HepG2 (cell line): ENCODE measurements around the gene CAMK2D. TPM values are rescaled to one million over a fixed set of nuclear protein-coding genes. Genes with fewer than 3 reads are reported as not detected.

ENCODE experiments used
- ATAC-seq: fragments of 200-7000 bp; cut with Tn5 transposase; 3 replicates; pipeline ENCODE4 v1.9.1; 2020; ENCODE audit warnings: mild to moderate bottlenecking, moderate library complexity
- BruUV-seq: library from RNA; stranded (reverse); fragments of 400-500 nt; replicated peaks from 2 replicates; lab custom pipeline; 2021; lab: Mats Ljungman, UMichigan
- CTCF ChIA-PET: fragments of 300-600 bp; formaldehyde crosslinking; extraction: SDS; loops from one replicate; lab custom pipeline; 2021; ENCODE audit warnings: low total read pairs, inconsistent platforms, low intra/inter-chr PET ratio; lab: Yijun Ruan, JAX
- POLR2A ChIA-PET: fragments of 350-600 bp; sonication (Branson Sonifier 250); formaldehyde crosslinking; loops from one replicate; lab custom pipeline; 2020; ENCODE audit warnings: antibody characterized with exemption, inconsistent platforms; lab: Yijun Ruan, JAX
- DNase-seq: peaks from one replicate; pipeline ENCODE4 v3.0.0-alpha.2; 2015; ENCODE audit warnings: low spot score
- FAIRE-seq: peaks from 3 replicates; lab custom pipeline; 2011; peaks lifted over from hg19 to GRCh38; lab: Jason Lieb, UNC
- H2AFZ ChIP-seq: one replicate; pipeline ENCODE4 v1.6.1; 2011; ENCODE audit warnings: low read length, inconsistent platforms
- H3K27ac ChIP-seq: fragments of 300-600 bp; 3 replicates; pipeline ENCODE4 v1.8.0; 2011; ENCODE audit warnings: mixed run types, mild to moderate bottlenecking, mixed read lengths, low read length, inconsistent platforms; ENCODE audit not compliant: insufficient read depth; ENCODE audit errors: extremely low read length
- H3K27me3 ChIP-seq, 2 experiments: fragments of 200-600 bp in 1 of 2; 2 replicates in 1 of 2; 3 replicates in 1 of 2; pipeline versions ENCODE4 v1.6.0 to v1.8.0; 2011; ENCODE audit warnings: low read length in 2 of 2, mild to moderate bottlenecking in 2 of 2, moderate library complexity in 2 of 2, inconsistent platforms in 1 of 2; ENCODE audit not compliant: insufficient read depth in 2 of 2, control insufficient read depth in 1 of 2
- H3K36me3 ChIP-seq, 2 experiments: fragments of 200-600 bp in 1 of 2; replicated peaks in 1 of 2; 2 replicates in 1 of 2; 3 replicates in 1 of 2; pipeline versions ENCODE4 v1.5.1 to v1.8.0; 2011; ENCODE audit warnings: low read length in 2 of 2, inconsistent platforms in 1 of 2; ENCODE audit not compliant: insufficient read depth in 2 of 2, control insufficient read depth in 1 of 2
- H3K4me1 ChIP-seq: 2 replicates; pipeline ENCODE4 v1.5.1; 2012; ENCODE audit warnings: low read length, inconsistent platforms; ENCODE audit not compliant: insufficient read depth
- H3K4me2 ChIP-seq: 2 replicates; pipeline ENCODE4 v1.6.0; 2011; ENCODE audit warnings: low read depth, low read length, inconsistent platforms
- H3K4me3 ChIP-seq, 3 experiments: fragments of 200-600 bp in 1 of 3; sonication (generic), shearing (Covaris generic) in 1 of 3; replicated peaks in 1 of 3; 2 replicates each; pipeline ENCODE4 v1.5.1; 2011 to 2016; ENCODE audit warnings: low read length in 3 of 3, inconsistent platforms in 2 of 3, low read depth in 2 of 3, mild to moderate bottlenecking in 2 of 3, control low read depth in 1 of 3, mixed read lengths in 1 of 3; ENCODE audit not compliant: insufficient read depth in 1 of 3
- H3K79me2 ChIP-seq: one replicate; pipeline ENCODE4 v1.6.1; 2011; ENCODE audit warnings: low read length, inconsistent platforms; ENCODE audit not compliant: insufficient read depth
- H3K9ac ChIP-seq: 2 replicates; pipeline ENCODE4 v1.6.0; 2011; ENCODE audit warnings: mild to moderate bottlenecking, low read depth, low read length, inconsistent platforms; ENCODE audit not compliant: insufficient read depth
- H3K9me3 ChIP-seq: 2 replicates; pipeline ENCODE4 v1.5.1; 2012; ENCODE audit warnings: mild to moderate bottlenecking, low read length
- H4K20me1 ChIP-seq: 2 replicates; pipeline ENCODE4 v1.6.0; 2011; ENCODE audit warnings: inconsistent platforms, mild to moderate bottlenecking, low read length, moderate library complexity; ENCODE audit not compliant: insufficient read depth
- NR1H2 ChIP-seq: sonication (generic); formaldehyde crosslinking; IDR thresholded peaks from 2 replicates; pipeline ENCODE4 v1.8.1; 2022; ENCODE audit warnings: low read depth, missing genetic modification reagents, borderline replicate concordance
- REL ChIP-seq: sonication (generic); formaldehyde crosslinking; conservative IDR thresholded peaks from 2 replicates; pipeline ENCODE4 v1.8.0; 2022; ENCODE audit warnings: mild to moderate bottlenecking, missing genetic modification reagents, moderate library complexity
- SYNCRIP ChIP-seq: fragments of 200-400 bp; formaldehyde crosslinking; IDR thresholded peaks from 2 replicates; pipeline ENCODE4 v1.6.1; 2018; ENCODE audit warnings: mild to moderate bottlenecking, low read depth, low read length; ENCODE audit not compliant: insufficient read depth
- TCF12 ChIP-seq, 2 experiments: fragments of 450-650 bp in 1 of 2; sonication (generic) in 1 of 2; formaldehyde crosslinking in 1 of 2; IDR thresholded peaks; 2 replicates each; pipeline versions ENCODE4 v1.6.1 to v1.8.0; 2017 to 2022; ENCODE audit warnings: antibody characterized with exemption in 1 of 2, mild to moderate bottlenecking in 1 of 2, missing genetic modification reagents in 1 of 2, moderate library complexity in 1 of 2
- ZEB1 ChIP-seq: IDR thresholded peaks from 2 replicates; pipeline ENCODE4 v1.6.1; 2012; ENCODE audit warnings: mild to moderate bottlenecking, low read depth, inconsistent platforms; ENCODE audit not compliant: insufficient replicate concordance
- ZNF484 ChIP-seq: sonication (generic); formaldehyde crosslinking; IDR thresholded peaks from 2 replicates; pipeline ENCODE4 v1.5.1; 2020; ENCODE audit warnings: mild to moderate bottlenecking, low read depth, missing genetic modification reagents, borderline replicate concordance
- WGBS: methylation state at CpG from one replicate; pipeline ENCODE4 v1.1.6; 2017; ENCODE audit warnings: low lambda C conversion rate; 5-methylcytosine and 5-hydroxymethylcytosine counted together
- in situ Hi-C: cut with HindIII; loops from 2 replicates; pipeline ENCODE4 v1.10.0; 2017; ENCODE audit warnings: low pct_unique_long_range_greater_than_20kb; ENCODE audit not compliant: extremely low pct_ligation_motif_present
- intact Hi-C: fragments of 100-400 bp; cut with micrococcal nuclease; formaldehyde crosslinking; loops from one replicate; pipeline ENCODE4 v1.10.0; 2022; ENCODE audit not compliant: unreplicated experiment
- polyA plus RNA-seq, 8 experiments: library from polyadenylated mRNA; depleted of rRNA in 3 of 8; stranded (reverse) in 7 of 8; unstranded in 1 of 8; fragments of >200 nt; fragmentation: Illumina TruSeq in 4 of 8; extraction: Trizol in 4 of 8; gene quantifications; 2 replicates each; pipeline versions ENCODE4 v1.2.1 to v1.2.3, GENCODE V29; 2011 to 2016; ENCODE audit warnings: low read depth in 4 of 8, missing spikeins in 1 of 8, mixed read lengths in 1 of 8; ENCODE audit not compliant: insufficient read depth in 1 of 8
- total RNA-seq, 5 experiments: library from RNA; depleted of rRNA; stranded (reverse); fragments of >200 nt; fragmentation: Illumina TruSeq; extraction: Trizol; gene quantifications; 2 replicates each; pipeline ENCODE4 v1.2.3, GENCODE V29; 2016; ENCODE audit warnings: low read depth in 1 of 5
- TF ChIP-seq, protein P1 (sequence below): sonication (generic); formaldehyde crosslinking; IDR thresholded peaks from 2 replicates; pipeline ENCODE4 v1.8.0; 2022; ENCODE audit warnings: mild to moderate bottlenecking, missing genetic modification reagents, moderate library complexity
- TF ChIP-seq, protein P2 (sequence below): sonication (generic); formaldehyde crosslinking; IDR thresholded peaks from 2 replicates; pipeline ENCODE4 v1.4.0; 2020; ENCODE audit warnings: missing genetic modification reagents
- TF ChIP-seq, protein P3 (sequence below): IDR thresholded peaks from 2 replicates; pipeline ENCODE4 v1.6.1; 2018; ENCODE audit warnings: missing genetic modification reagents, mild to moderate bottlenecking, missing compliant biosample characterization
- TF ChIP-seq, protein P4 (sequence below): sonication (generic); formaldehyde crosslinking; IDR thresholded peaks from 2 replicates; pipeline ENCODE4 v1.9.0; 2021; ENCODE audit warnings: missing genetic modification reagents, borderline replicate concordance
- TF ChIP-seq, protein P5 (sequence below): sonication (generic); formaldehyde crosslinking; IDR thresholded peaks from 2 replicates; pipeline ENCODE4 v1.8.1; 2023; ENCODE audit warnings: mild to moderate bottlenecking, missing genetic modification reagents, borderline replicate concordance

Gene CAMK2D
- total and polyA plus RNA-seq, 2 of the 13 experiments (the other 11 are each of a cell fraction or from before 2014, with no cell fraction given), result 18.0 to 65.4 TPM

DNA sequence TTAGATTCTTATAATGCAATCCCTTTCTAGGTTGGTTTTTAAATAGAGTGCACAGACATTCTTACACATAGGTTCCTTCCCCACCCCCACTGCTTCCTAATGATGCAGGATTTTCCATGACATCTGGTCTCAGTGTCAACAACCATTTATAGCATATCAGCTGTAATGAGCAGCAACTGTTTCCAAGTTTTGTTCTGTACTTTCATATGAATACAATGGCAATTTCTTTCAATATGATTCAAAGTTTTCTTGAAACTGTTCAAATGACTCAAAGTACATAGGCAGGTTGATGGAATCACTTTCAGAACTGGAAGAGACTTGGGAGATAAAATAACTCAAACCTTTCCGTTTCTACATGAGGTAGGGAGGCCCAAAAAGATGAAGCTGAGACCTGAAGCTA is 220.7 kb downstream of the CAMK2D start:
- 0 out of 5 replicates have a peak, but pooled peaks cover 0 to 5% of the 10 kb centered on the region in 2 experiments for H3K36me3 ChIP-seq
- H3K79me2 ChIP-seq, result no peaks in the 10 kb centered on the region
- no peaks in the 10 kb centered on the region for H4K20me1 ChIP-seq
- intact Hi-C loops (no loop called here), in situ Hi-C loops (no loop called here)
- CTCF ChIA-PET, result no interaction called here
- ATAC-seq (no peak), DNase-seq (no peak), FAIRE-seq (no peak)
- no peaks in the 10 kb centered on the region for H3K9me3 ChIP-seq
- H3K9ac ChIP-seq, result no peak overlapping the region
- no peak overlapping the region for H2AFZ ChIP-seq
- H3K4me3 ChIP-seq, result no peak overlapping the region
- H3K27ac ChIP-seq, result no peak overlapping the region
- H3K4me1 ChIP-seq, result no peaks in the 10 kb centered on the region
- BruUV-seq, result no TSS peak
- no peak overlapping the region for H3K4me2 ChIP-seq
- POLR2A ChIA-PET, result no interaction called here
- no peak for TF ChIP-seq SYNCRIP
- no peak for TF ChIP-seq ZNF484 (CRISPR knock-in tag)
- no peak for TF ChIP-seq ZEB1
- TF ChIP-seq, protein P1, sequence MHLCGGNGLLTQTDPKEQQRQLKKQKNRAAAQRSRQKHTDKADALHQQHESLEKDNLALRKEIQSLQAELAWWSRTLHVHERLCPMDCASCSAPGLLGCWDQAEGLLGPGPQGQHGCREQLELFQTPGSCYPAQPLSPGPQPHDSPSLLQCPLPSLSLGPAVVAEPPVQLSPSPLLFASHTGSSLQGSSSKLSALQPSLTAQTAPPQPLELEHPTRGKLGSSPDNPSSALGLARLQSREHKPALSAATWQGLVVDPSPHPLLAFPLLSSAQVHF (CRISPR knock-in tag), result no peak
- TF ChIP-seq TCF12 (IDR thresholded peaks at IDR 0.05), result no peak
- TF ChIP-seq TCF12 (CRISPR knock-in tag; IDR thresholded peaks at IDR 0.05), result no peak
- no peak for TF ChIP-seq REL (CRISPR knock-in tag)
- TF ChIP-seq, protein P2, sequence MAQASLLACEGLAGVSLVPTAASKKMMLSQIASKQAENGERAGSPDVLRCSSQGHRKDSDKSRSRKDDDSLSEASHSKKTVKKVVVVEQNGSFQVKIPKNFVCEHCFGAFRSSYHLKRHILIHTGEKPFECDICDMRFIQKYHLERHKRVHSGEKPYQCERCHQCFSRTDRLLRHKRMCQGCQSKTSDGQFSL (CRISPR knock-in tag), result no peak
- TF ChIP-seq, protein P3, sequence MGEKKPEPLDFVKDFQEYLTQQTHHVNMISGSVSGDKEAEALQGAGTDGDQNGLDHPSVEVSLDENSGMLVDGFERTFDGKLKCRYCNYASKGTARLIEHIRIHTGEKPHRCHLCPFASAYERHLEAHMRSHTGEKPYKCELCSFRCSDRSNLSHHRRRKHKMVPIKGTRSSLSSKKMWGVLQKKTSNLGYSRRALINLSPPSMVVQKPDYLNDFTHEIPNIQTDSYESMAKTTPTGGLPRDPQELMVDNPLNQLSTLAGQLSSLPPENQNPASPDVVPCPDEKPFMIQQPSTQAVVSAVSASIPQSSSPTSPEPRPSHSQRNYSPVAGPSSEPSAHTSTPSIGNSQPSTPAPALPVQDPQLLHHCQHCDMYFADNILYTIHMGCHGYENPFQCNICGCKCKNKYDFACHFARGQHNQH (CRISPR knock-in tag), result no peak
- TF ChIP-seq, protein P4, sequence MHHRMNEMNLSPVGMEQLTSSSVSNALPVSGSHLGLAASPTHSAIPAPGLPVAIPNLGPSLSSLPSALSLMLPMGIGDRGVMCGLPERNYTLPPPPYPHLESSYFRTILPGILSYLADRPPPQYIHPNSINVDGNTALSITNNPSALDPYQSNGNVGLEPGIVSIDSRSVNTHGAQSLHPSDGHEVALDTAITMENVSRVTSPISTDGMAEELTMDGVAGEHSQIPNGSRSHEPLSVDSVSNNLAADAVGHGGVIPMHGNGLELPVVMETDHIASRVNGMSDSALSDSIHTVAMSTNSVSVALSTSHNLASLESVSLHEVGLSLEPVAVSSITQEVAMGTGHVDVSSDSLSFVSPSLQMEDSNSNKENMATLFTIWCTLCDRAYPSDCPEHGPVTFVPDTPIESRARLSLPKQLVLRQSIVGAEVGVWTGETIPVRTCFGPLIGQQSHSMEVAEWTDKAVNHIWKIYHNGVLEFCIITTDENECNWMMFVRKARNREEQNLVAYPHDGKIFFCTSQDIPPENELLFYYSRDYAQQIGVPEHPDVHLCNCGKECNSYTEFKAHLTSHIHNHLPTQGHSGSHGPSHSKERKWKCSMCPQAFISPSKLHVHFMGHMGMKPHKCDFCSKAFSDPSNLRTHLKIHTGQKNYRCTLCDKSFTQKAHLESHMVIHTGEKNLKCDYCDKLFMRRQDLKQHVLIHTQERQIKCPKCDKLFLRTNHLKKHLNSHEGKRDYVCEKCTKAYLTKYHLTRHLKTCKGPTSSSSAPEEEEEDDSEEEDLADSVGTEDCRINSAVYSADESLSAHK (CRISPR knock-in tag), result no peak
- TF ChIP-seq NR1H2 (CRISPR knock-in tag), result no peak
- TF ChIP-seq, protein P5, sequence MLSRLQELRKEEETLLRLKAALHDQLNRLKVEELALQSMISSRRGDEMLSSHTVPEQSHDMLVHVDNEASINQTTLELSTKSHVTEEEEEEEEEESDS (CRISPR knock-in tag), result no peak
- H3K27me3 ChIP-seq, result no peaks in the 10 kb centered on the region
- 98% methylated on average over 1 of the region's 1 CpG for WGBS
